HG03103 (cell line): ENCODE results near the gene OTC.

Source experiments
- ATAC-seq: cut with Tn5 transposase; IDR thresholded peaks from one replicate; pipeline ENCODE4 v1.9.1; 2021; ENCODE audit warnings: low read depth; ENCODE audit not compliant: unreplicated experiment

OTC gene

GRCh38 chrX:38352362-38352761, at the start of gene OTC:
TSS of gene OTC (plus strand) at chrX:38352604. CDS start at chrX:38352697, 93 bp downstream.
- no peak for ATAC-seq

- no peak for ATAC-seq
Observed at GRCh38 chrX:38304010-38304409, 48.4 kb upstream of the OTC start.

GRCh38 chrX:38305971-38306370, 46.4 kb upstream of the OTC start:
- no peak for ATAC-seq

GRCh38 chrX:38311743-38312142, 40.7 kb upstream of the OTC start:
- no peak for ATAC-seq

- no peak for ATAC-seq
Observed at GRCh38 chrX:38312436-38312835, 40.0 kb upstream of the OTC start.

- no peak for ATAC-seq
Observed at GRCh38 chrX:38313190-38313589, 39.2 kb upstream of the OTC start.

- no peak for ATAC-seq
Observed at GRCh38 chrX:38315186-38315585, 37.2 kb upstream of the OTC start.

- ATAC-seq, result no peak
Observed at GRCh38 chrX:38318196-38318595, 34.2 kb upstream of the OTC start.

- no peak for ATAC-seq
Observed at GRCh38 chrX:38318606-38319005, 33.8 kb upstream of the OTC start.

GRCh38 chrX:38320819-38321218, 31.6 kb upstream of the OTC start:
- ATAC-seq, result no peak

GRCh38 chrX:38326086-38326485, 26.3 kb upstream of the OTC start:
- no peak for ATAC-seq

GRCh38 chrX:38327007-38327774, 25.2 kb upstream of the OTC start, which contains the start of gene RPGR:
TSS of gene RPGR (minus strand) at chrX:38327509. CDS start at chrX:38327367, 142 bp downstream.
- peak; percentile 96 for ATAC-seq

- ATAC-seq, result no peak
Observed at GRCh38 chrX:38327775-38328081, 24.7 kb upstream of the OTC start.

- ATAC-seq, result peak; percentile 65
Observed at GRCh38 chrX:38332505-38332904, 19.9 kb upstream of the OTC start.

- no peak for ATAC-seq
Observed at GRCh38 chrX:38335382-38335781, 17.0 kb upstream of the OTC start.

- no peak for ATAC-seq
Observed at GRCh38 chrX:38336538-38337240, 15.7 kb upstream of the OTC start.

GRCh38 chrX:38341442-38341841, 11.0 kb upstream of the OTC start:
- ATAC-seq, result no peak

- no peak for ATAC-seq
Observed at GRCh38 chrX:38342853-38343778, 9.3 kb upstream of the OTC start.

GRCh38 chrX:38346150-38346549, 6.3 kb upstream of the OTC start:
- ATAC-seq, result no peak

- no peak for ATAC-seq
Observed at GRCh38 chrX:38347136-38347535, 5.3 kb upstream of the OTC start.

- no peak for ATAC-seq
Observed at GRCh38 chrX:38351346-38351745, 1.1 kb upstream of the OTC start.
